Fibroblast of skin of left quadriceps (primary cell): ENCODE results near the gene UBXN6.

Experiments used
- DNase-seq, 2 experiments: peaks; one replicate each; pipeline ENCODE4 v3.0.0-alpha.2; 2013; ENCODE audit warnings: low read depth in 2 of 2

The UBXN6 gene

DNA sequence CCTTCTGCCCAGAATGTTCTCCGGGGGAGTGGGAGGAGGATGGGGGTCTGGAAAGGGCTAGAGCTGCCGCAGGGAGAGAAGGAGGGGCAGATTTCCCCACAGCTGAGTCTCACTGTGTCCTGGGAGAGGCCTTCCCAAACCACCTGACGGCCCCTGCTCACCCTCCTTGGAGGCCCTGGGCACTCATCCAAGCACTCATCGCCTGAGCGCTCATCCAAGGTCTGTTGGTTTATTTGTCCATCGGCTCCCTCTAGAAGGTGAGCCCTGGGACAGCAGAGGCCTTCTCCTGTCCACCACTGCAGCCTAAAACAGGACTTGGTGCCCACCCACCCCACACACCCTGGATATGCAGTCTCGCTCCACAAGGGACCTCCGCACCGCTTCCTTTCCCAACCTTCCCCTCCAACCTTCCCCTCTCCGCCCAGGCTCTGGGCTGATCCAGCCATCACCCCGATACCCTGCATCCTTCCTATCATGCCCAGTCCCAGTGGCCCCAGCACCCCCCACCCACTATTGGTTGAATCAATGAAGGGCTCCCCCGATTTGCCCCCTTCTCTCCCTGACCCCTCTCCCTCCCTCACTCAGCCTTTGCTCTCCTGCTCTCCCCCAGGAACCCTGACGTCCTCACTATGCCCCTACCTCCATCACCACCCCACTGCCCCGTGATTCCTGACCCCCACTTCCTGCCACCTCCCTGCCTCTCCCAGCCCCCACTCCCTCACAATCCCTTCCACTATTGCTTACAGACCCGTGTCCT is 1.7 kb downstream of the UBXN6 start:
- peak; percentile 39 to 42 for DNase-seq

DNA sequence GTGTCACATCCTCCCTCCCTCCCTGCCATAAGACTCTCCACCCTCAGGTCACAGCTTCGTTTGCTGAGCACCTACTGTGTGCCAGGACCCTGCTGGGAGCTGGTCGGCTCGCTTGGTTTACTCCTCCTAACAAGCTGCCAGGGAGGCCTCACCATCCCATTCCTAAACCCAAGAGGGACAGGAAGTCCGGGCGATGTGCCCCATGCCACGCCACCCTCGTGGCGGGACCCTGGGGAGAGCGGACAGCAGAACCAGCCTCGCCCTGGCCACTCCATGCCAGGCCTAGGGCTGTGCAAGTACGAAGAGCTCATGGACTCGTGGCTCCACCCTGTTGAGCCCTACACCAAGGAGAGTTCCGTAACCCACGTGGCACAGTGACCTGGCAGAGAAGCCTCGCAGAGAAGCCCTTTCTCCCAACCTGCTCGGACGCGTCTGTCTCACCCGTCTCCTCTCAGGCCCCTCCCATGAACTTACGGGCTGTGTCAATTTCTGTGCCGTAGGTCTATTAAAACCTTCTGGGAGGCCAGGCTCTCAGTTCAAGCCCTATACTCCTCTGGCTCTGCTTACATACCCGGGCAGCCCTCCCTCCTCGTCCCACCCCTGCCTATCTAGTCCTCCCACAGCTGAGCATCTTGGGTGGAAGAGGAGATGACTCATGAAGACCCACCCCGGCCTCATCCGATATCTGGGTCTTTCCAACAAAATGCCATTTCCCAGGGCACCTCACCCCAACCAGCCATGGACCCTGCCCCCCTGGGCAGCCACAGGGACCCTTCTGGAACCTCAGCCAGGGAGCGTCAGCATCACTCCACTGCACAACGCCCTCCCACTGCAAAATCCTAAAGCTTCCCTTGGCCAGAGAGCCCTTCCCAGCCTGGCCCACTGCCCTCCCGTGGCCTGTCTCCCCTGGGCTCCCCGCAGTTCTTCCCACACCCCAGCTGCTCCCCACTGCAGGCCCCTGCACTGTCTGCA is 2.6 kb downstream of the UBXN6 start:
- peak in 1 of 2 experiments; percentile 15 for DNase-seq

DNA sequence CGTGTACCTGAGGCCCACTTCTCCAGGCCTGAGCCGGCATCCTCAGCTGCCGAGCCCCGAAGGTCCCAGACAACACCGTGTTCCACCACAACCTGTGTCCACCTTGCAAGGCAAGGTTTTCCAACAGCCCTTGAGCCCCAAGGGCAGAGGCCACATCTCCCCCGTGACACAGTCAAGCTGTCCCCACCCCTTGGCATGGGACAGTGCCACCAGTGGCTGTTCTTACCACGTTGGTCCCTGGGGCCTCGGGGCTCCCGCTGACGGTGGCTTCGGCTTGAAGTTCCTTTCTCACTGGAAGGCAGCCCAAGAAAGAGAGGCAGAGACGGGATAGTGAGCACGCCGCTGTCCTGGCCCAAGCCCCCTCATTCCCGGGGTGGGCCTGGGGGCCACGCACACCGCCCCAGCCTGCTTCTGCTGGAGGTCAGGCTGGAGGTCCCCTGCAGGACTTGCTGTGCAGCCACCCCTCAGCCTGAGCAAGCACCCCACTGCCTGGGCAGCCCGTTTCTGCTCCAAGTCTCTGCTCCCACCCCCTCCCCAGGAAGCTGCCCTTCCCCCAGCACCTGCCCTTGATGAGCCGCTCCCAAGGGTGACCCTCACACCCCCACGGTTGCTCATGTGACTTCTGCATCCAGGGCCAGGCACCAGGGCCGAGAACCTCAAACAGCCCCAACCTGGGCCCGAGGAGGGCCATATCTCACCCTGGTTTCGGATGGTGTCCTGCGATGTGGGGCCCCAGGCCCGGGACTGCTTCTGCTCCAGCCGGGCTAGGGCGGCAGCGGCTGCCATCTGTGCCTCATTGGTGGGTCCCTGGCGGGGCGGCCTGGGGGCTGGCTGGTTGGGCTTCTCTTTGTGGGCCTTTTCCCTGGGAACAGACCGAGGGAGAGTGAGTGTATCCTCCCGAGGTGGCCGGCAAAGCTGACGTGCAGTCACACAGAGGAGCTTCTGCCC is 4.1 kb downstream of the UBXN6 start:
- no peak for DNase-seq

DNA sequence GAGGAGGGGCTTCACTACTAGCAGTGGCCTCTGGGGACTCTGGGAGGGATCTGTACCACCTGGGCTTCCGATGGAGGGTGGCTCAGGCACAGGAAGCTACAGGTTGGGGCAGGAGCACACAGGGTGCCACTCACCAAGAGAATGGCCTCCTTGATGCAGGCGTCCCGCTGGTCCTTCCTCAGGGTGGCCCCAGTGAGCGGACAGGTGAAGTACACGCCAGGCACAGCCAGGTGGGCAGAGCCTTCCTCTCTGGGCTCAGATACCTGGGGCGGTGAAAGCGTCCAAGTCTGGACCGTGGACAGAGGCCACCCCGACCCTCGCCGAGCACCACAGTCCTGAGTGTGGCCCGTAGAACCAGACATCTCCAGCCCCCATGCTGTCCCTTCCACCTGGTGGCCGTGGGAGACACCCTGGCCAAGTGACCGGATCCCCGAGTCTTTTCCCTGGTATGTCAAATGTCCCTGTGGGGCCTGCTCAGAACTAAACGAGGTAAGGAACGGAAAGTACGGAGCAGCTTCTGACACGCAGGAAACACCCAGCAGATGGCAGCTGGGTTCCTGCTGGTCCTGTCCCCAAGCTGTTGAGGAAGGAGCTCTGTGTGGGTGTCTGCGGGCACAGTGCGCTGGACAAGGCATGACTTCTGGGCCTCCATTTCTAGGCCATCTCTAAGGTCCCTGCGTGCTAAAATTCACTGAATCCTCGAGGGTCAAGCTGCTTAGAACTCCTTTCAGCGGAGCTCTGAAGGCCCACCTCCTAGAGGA is 5.2 kb downstream of the UBXN6 start:
- no peak for DNase-seq

DNA sequence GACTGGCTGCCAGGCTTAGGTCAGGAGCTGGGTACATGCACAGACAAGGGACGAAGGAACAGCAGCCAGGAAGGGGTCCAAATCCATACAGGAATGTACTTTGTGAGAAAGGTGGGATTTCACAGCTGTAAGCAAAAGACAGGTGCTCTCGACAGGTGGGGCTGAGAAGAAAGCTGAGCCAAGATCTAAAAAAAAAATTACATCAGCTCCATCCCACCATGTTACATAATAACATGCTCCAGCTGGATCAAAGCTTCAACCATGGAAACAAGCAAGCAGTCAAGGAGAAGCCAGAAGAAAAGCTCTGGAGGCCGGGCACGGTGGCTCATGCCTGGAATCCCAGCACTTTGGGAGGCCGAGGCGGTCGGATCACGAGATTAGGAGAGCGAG is 8.0 kb downstream of the UBXN6 start:
- DNase-seq: no peak

DNA sequence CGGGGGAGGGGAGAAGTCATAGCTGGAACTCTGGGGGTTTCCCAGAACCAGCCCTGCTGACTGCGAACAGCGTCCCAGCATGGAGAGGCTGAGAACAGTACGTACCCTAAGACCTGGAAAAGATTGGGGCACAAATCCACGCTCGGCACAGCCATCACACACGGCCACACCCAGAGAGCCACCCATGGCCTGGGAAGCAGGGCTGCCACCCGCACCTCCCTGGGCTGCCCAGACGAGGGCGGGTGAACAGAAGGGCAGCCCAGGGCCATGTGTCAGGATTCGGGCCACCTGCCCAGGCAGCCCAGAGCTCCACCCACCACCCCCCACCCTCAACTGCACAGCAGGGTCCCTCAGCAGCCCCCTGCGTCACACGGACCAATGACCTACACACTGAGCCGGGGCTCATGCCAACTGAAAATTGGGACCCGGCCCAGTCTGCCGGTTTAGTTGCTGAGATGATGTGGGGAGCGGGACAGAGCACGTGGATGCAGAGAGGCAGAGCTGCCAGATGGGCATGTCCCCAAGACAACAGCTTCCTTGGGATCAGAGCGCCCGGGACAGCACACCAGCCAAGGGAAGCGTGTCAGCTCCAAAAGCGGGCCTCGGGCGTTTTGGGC is 8.5 kb downstream of the UBXN6 start:
- no peak for DNase-seq

DNA sequence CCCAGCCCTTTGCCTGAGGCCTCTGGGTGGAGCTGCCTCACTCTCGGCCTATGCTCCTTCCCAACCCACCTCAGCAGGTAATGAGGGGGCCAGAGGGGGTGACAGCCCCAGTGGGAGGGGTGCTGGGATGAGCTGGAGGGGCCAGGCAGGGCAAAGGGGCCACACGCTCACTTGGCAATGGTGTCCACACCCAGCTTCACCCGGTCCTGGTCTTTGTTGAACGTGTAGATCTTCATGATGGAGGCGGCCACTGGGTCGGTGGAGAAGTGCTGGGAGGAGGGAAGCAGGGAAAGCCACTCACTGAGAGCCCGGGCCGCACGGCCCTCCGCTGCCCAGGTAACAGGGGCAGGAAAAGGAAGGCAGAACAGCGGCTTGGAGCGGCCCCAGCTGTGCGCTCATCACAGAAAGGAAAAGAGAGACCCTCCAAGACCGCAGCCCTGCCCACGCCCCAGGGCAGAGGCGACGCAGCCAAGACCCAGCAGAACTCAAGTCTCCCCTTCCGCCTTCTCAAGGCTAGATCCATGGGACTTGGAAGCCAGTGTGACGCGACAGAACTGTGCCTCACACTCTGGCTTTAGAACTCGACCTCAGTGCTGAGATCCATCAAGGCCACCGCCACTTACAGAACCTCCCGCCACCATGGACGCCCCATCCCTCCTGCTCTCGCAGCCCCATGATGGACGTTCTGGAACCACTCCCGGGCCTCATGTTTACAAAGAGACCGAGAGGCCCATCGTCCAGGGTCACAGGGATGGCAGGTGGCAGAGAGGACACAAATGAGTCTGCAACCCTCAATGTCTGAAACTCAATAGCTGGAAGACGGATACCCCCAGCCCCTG is 9.2 kb downstream of the UBXN6 start:
- DNase-seq: no peak

DNA sequence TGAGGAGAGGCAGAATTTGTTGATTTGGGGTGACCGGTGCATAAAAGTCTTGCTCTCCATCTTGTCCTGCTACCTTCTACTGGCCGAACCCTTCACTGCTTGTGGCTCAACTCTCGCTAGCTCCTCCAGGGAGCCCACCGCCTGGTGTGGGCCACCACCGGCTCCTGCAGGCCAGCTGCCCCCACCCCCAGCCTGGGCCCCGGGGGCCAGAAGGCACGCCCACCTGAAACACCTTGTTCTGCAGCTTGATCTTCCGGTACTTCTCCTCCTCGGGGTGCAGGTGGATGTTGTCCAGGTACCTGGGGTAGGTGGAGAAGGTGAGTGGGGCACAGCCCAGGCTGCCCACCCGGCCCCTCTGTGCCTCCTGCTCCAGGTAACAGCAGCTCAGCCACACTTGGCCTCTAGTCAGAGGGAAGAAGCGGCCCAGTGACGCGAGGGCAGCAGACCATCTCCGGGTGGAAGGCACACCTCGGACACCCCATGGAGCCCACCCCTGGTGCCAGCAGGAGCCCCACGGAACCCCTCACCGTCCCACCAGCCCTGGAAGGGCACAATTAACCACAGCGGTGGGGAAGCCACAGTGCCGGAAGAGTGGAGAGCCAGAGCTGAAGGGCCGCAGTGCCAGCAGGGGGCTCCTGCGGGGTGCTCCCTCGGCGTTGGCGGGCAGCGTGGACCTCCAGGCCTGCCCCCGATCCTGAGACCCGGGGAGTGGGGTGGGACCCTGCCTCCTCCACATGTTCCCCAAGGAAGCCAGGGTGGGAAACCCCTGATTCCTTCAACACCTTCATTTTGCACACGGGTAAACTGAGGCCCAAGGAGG is 10.1 kb downstream of the UBXN6 start:
- DNase-seq: no peak

DNA sequence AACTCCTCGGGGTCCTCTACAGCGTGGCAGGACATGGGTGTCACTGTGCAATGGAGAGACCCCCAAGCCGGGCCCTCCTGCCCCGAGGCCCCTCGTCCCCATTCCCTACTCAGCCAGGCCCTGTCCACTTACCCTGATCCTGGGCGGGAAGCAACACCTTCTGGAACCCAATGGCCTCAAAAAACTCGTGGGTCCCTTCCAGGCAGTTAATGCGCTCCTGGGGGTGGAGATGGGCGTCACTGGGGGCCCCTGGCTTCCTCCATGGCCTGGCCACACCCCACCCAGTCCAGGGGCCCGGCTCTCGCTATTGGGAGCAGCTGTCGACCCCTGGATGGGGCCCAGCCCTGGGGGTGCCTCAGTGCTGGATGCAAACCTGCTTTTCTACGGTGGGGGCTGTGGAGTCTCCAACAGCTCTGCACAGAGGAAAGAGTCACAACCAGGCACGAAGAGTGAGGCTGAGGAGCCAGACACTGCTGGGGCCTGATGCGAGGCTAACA is 10.8 kb downstream of the UBXN6 start:
- DNase-seq: no peak

DNA sequence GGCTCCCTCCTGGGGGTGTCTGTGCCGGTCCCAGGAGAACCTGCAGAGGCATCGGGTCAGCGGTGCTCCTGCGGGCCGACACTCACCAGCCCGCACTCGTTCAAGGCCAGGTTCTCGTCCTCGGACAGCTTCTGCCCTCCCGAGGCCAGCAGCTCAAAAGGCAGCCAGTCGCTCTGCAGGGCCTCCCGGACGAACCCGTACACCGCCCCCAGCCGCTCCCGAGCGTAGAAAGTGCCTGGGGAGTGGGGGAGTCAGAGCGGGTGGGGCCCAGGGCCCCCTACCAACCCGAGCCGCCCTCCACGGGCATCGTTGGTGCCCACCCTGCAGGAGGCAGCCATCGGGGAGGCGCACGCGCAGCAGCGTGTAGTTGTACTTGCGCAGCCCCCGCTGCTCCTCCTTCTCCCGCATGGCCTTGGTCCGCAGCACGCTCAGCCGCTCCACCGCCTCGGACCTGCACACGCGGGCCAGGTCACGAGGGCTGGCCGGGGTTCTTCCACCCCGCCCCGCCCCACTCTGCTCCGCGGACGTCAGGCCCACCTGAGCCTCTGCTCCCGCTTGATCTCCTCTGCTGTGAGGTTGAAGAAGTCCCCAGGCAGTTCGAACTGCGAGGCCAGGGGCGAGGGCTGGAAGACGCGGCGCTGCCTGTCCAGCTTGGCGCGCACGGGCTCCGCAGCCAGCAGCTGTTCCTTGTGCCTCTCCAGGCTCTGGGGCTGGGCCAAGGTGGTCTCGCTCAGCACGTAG is 11.5 kb downstream of the UBXN6 start:
- no peak for DNase-seq

DNA sequence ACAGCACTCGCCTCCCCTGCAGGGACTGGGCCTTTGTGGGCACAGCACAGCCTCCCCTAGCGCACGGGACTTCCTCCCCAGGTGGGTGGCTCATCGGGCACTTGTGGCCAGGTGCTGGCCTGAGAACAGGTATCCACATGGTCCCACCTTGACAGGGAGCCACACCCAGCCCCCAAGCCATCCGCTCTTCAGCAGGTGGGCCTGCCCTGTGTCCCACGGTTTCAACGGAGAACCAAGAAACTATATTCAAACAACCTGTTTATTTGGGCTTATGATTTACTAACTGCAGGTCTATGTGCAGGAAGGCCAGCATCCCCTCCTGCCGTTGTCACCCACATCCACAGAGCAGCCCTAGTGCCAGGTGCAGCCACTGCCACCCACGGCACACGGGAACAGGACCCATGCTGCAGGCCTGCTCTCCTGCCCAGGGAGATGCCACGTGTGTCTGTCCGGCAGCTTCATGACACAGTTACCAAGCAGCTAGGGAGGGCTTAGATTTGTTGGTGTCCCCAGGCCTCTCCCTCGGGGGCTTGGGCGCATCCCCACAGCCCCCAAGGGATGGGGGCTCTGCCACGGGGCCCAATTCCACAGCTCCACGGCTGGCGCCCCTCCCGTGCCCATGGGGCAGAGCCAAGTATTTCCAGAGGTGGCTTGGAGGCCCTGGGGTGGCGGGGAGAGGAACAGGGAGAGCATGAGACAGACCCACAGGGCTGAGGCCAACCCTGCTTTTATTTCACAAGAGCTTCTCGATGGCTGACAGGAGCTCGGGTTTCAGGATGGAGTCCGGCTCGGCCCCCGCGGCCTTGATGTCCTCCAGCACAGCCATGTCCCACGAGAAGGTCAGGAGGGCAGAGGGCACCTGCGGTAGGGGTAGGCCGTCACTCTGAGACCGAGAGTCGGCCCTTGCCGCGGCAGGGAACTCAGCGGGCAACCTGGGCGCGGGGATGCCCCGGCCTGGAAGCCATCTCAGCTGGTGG is 12.5 kb downstream of the UBXN6 start:
- no peak for DNase-seq

DNA sequence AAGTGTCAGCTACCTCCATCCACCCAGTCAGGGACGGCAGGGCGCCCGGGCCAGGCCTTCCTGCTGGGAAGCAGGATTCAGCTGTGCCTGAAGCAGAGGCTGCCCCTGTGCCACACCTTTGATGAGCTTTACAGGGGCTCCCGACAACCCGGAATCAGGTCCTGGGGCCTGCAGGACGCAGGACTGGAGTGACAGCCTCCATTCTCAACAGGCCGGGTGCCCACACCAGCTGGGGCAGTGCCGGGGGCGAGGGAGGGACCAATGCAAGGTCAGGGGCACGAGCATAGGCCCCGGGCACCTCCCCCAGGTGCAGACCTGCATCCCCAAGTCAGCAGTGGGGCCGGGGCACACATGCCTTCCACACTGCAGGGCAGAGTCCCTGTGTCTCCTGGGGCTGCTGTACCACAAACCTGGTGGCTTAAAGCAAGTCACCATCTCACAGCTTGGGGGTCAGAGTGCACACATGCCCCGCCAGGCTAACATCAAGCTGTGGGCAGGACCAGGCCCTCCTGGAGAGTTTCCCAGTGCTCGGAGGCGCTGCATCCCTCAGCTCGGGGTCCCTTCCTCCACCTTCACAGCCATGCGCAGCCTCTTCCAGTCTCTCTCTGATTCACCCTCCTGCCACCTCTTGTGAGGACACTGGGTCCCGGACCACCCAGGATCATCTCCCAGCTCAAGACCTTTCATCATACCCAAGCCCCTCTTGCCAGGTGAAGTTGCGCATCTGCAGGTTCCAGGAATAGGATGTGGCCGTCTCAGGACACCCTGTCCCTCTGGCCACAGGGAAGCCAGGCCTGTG is 13.4 kb downstream of the UBXN6 start:
- no peak for DNase-seq

DNA sequence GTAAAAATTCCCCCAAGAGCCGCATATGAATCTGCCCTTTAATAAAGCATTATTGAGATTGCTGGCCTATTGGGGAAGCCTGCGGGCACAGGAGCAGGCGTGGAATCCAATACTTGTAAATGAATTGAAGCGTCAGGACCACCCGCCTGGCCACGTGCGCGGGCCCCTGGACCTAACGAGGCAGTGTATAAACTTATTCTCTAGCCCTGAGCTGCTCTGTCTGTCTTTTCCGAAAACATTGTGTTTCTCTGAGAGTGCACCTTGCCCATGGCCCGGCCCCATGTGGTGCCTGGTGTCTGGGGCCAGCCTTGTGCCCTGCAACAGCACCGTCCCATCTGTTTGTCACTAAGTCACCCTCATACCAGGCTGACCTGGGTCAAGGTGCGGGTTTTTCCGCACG is 14.4 kb downstream of the UBXN6 start:
- no peak for DNase-seq

DNA sequence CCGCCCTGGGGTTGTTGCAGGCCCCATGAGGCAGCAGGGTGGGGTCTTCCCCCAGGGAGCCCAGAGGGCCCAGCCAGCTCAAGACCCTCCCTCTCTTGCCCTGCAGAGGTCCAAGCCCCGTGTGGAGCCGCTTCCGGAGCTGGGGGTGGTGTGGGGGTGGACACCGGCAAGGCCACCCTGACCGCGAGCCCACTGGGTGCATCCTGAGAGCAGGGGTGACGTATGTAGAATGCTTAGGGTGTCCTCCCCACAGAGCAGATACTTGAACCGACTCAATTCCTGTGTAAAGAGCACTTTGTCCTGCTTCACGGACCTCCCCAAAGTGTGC is 14.8 kb downstream of the UBXN6 start:
- DNase-seq: no peak

DNA sequence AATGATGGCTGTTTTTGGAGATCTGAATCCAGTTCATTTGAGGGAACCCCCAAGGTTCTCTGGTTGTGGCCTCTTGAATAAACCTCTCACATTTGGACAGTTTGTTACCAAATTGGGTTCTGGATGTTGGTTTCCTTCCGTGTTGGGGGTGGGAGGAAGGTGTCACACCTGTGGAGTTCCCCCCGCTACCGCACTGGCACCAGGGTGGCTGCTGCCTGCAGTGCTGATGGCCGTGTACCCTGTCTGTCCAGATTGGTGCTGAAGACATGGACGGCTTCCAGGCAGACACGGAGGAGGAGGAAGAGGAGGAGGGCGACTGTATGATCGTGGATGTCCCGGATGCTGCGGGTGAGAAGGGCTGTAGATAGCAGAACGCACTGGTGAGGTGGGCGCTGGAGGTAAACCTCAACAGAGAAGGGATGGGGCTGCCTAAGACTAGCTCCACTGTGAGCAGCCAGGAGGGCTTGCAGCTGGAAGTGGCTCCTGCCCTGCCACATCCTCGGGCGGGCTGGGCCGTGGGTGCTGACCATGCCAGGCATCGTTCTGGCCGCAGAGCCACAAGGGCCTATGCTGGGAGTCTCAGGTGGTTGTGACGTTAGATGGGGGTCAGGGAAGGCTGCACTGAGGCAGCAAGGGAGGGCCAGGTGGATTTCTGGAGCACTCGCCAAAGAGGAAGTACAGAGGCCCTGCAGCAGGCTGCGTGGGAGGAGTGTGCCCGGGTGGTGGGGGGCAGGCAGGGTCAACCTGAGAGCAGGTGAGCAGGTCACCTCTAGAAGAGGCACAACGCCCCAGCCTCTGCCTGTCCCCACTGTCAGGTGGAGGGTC is 15.4 kb downstream of the UBXN6 start:
- DNase-seq: no peak
